H1 (cell line): Measurements from ENCODE around the gene ACER1. TPM values are rescaled to one million over a fixed set of nuclear protein-coding genes. Genes with fewer than 3 reads are reported as not detected.

Source experiments
- ASH2L ChIP-seq: fragments of 200-600, 300-600 bp; sonication (generic); IDR thresholded peaks from one replicate; pipeline ENCODE4 v1.7.1; 2017; ENCODE audit warnings: low read length
- KDM4A ChIP-seq: IDR thresholded peaks from one replicate; pipeline ENCODE4 v1.7.1; 2012; ENCODE audit warnings: low read depth, mild to moderate bottlenecking, moderate library complexity, low read length, inconsistent platforms; ENCODE audit not compliant: severe bottlenecking
- SIRT6 ChIP-seq: IDR thresholded peaks from one replicate; pipeline ENCODE4 v1.7.1; 2012; ENCODE audit warnings: low read length, inconsistent platforms
- SP4 ChIP-seq: IDR thresholded peaks from 2 replicates; pipeline ENCODE4 v1.6.1; 2012; ENCODE audit warnings: low read length, inconsistent platforms
- polyA plus RNA-seq, 7 experiments: library from polyadenylated mRNA; depleted of rRNA in 3 of 7; stranded (reverse) in 5 of 7; unstranded in 2 of 7; fragments of >200 nt in 5 of 7; fragments of 200-250 nt in 2 of 7; gene quantifications; 1 replicate in 5 of 7; 2 replicates in 1 of 7; 4 replicates in 1 of 7; pipeline versions ENCODE4 v1.2.1 to v1.2.3, GENCODE V29; 2011 to 2013; ENCODE audit warnings: missing spikeins in 2 of 7, mixed read lengths in 2 of 7
- total RNA-seq: library from RNA; stranded (reverse); fragmentation: NEBNext Ultra II Directional; extraction: Animal tissue kit (Norgen Biotek cat#: 25700); gene quantifications from 2 replicates; pipeline ENCODE4 v1.2.1, GENCODE V29; 2021

Gene ACER1
- total and polyA plus RNA-seq, 2 of the 8 experiments (the other 6 are each of a cell fraction or from before 2014, with no cell fraction given), result 0.05 TPM; not detected in 1

GRCh38 chr19:6263735-6264444 is 69.5 kb downstream of the ACER1 start (continued):
- TF ChIP-seq ASH2L (no peak), KDM4A (no peak), SP4 (no peak), SIRT6 (no peak)
